Stimulated activated CD4-positive, alpha-beta T cell treated with anti-CD3 and anti-CD28 coated beads, Interleukin-1b, Interleukin-23, amount 100 ng/mL, for 48 hours (primary cell): ENCODE measurements around the gene SHC1.

ENCODE experiments used
- DNase-seq: peaks from one replicate; pipeline ENCODE4 v3.0.0-alpha.2; 2020

The SHC1 gene

GRCh38 chr1:154937085-154937987 lies 33.2 kb downstream of the SHC1 start:
- peak; percentile 90 for DNase-seq

GRCh38 chr1:154936555-154937084 lies 33.9 kb downstream of the SHC1 start, which contains the start of gene PMVK:
Gene PMVK, minus strand, starts transcription at chr1:154936719. Its CDS starts 34 bp downstream, at chr1:154936685.
- DNase-seq, result peak; percentile 95

GRCh38 chr1:154935749-154936554 lies 34.6 kb downstream of the SHC1 start:
- no peak for DNase-seq

GRCh38 chr1:154934358-154934948 lies 36.1 kb downstream of the SHC1 start:
- no peak for DNase-seq

GRCh38 chr1:154931940-154932487 lies 38.5 kb downstream of the SHC1 start:
- DNase-seq, result no peak

GRCh38 chr1:154926201-154926600 lies 44.3 kb downstream of the SHC1 start:
- DNase-seq, result no peak

- DNase-seq, result no peak
Observed at GRCh38 chr1:154925335-154926170, 45.0 kb downstream of the SHC1 start.

GRCh38 chr1:154923695-154924094 lies 46.9 kb downstream of the SHC1 start:
- no peak for DNase-seq

GRCh38 chr1:154913273-154913672 lies 57.3 kb downstream of the SHC1 start:
- DNase-seq, result no peak

GRCh38 chr1:154912755-154913154 lies 57.8 kb downstream of the SHC1 start:
- DNase-seq, result no peak
